ENCODE measurements around the gene DDN.

DDN gene

GRCh38 chr12:49031573-49032161 is 32.5 kb upstream of the DDN start:
- DNase-seq (ENCODE audit: low spot score) = no peak

GRCh38 chr12:49030714-49031572 is 31.8 kb upstream of the DDN start:
- DNase-seq (ENCODE audit: low spot score) = no peak

DNA sequence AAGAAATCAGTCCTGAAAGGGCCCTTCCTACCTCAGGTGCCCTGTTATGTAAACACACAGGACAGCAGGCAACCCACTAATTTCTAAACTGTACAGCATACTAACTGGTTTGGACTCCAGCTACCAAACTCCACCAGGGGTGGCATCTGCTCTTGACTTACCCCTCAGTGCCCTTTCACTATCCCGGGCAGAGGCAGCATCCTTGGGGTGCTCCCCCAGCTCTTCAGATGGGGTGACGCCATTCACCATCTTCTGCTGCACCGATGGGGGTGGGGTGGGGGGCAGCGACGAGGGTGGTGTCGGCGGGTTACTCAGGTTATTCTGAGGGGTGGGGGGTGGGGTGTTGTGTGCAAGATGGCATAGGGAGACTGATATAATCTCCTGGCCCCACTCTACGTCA is 30.9 kb upstream of the DDN start:
- DNase-seq (ENCODE audit: low spot score) = no peak

DNA sequence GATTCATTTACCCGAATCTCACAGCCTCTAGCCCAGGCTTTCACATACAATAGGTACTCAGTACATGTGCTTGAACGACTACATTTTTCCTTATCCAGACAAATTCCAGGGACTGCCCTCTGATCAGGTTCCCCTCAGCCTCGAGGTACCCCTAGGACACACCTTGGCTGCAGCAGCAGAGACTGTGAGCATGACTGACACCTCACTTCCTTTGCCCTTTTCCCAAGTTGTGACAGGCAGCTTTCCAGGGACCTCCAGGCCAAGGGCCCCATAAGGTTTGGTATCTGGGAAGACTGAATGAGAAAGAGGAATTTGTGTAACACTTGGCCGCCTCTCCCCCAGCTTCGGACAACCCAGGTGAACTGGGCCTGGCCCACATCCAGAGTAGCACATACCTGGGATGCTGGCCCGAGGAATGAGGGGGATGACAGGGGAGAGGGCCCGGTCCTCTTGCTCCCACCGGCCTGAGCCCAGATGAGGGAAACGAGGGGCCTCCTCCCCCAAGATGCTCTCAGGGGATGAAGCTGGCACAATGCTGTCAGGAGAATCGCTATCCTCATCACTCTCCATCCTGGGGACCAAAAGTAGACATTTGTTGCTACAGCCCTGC is 29.6 kb upstream of the DDN start:
- no peak for DNase-seq (ENCODE audit: low spot score)

- DNase-seq (ENCODE audit: low spot score) = no peak
These were observed 28.8 kb upstream of the DDN start for GRCh38 chr12:49027846-49028555.

DNA sequence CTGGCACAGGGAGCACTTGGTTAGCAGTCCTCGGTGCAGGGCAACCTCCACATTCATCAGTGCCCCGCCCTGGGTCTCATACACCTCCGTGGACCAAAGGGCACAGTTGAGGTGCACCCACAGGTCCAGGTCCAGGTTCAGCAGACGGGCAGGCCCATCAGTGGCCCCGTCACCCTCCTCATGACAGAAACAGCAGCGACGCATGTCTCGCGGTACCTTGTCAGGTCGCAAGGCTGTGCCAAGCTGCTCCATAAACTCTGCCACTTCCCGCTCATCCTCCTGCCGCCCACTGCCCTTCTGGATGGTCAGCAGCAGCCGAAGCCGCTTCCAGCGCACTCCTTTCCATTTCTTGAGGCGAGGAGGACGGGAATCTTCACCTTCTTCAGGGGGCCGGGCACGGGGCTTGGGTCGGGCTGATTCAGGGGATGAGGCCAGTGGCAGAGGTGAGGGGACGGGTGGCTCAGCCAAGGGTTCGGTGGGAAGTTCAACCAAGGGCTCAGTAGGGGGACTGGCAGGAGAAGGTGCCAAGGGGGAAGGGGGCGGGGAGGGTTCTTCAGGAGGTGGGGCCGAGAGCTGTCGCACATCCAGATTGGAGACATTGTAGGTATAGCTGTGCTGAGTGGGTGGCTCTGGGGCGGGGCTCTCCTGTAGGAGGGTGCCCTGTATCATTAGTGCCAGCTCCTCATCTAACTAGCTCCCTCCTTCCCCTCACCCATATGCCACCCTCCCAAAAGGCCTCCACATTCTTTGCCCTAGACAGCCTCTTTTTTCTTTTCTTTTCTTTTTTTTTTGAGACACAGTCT is 27.7 kb upstream of the DDN start:
- DNase-seq (ENCODE audit: low spot score) = no peak

DNA sequence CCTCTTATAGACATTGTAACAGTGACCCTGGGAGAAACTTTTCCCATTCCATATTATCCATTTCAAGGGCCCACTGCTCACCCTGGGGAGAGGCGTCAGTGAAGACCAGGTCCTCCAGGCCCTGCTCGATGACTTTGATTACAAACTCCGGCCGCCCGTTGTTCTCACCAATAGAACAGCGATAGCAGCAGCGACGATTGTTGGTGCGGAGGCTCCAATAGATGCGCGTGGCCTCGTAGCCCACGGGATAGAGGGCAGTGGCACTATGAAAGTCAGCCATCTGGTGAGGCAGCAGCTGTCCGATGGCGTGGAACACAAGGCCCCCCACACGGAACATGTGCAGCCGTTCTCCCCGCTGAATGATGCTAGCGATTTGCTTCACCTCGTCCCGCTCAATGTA is 26.9 kb upstream of the DDN start:
- no peak for DNase-seq (ENCODE audit: low spot score)

GRCh38 chr12:49025463-49025862 is 26.3 kb upstream of the DDN start:
- DNase-seq (ENCODE audit: low spot score) = no peak

DNA sequence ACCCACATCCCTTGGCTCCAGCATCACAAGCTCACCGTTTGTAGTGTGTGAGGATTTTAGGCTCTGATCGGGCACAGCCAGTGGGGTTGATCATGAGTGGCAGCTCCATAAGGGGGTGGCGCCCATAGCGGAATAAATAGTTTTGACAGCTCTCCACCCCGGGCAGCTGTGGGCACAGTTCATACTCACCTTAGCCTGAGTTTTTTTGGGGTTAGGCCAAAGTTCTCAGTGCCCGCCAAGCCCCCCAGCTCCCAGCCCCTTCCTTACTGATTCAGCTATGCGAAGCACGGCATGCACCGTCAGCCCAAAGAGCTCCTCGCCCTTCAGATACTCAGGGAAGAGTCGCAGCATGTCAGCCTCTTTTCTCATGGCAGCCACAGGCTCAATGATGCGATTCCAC is 25.4 kb upstream of the DDN start:
- DNase-seq (ENCODE audit: low spot score) = no peak

DNA sequence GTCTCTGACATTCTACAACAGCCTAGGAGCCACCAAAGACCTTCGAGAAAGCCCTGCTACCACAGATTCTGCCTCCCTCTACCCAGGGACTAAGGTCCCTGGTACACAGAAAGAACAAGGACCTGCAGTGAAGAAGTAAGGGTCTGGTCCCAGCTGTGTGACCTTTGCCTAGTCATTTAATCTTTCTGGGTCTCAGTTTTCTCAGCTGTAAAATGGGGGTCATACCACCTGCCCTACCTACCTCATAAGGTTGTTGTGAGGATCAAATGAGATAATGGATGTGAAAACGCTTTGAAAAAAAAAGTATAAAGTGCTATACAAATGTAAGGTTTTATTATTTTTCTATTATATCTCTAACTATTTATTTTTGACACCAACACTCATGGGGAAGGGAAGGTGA is 24.6 kb upstream of the DDN start:
- no peak for DNase-seq (ENCODE audit: low spot score)

DNA sequence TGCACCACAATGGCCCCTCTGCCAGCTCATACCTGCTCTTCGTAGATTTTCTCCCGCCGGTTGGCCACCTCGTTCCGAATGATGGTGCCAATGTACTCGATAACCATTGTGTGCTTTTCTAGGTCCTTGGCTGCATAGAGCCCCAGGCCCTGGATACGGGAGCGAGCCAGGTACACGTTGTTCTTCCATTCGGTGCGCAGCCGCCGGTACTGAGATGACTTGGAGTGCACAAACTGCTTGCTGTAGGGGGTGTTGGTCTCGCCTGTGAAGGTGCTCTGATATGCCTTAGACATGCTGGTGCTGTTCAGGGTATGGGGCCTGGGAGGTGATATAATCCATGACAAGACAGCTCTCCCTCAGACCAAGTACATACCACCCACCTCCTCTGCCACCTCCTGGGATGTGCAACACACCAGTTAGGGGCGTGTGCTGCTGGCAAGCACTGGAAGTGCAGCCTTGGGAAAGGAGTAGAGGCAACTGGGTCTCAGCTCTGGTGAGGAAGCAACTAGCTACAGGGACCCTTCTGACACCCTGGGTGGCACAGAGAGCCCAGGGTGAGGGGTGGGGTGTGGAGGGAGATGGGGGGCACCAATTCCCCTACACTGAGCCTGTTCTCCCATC is 23.5 kb upstream of the DDN start:
- DNase-seq (ENCODE audit: low spot score) = no peak

GRCh38 chr12:49021292-49021915 is 22.2 kb upstream of the DDN start:
- DNase-seq (ENCODE audit: low spot score) = no peak

- no peak for DNase-seq (ENCODE audit: low spot score)
These were observed 21.3 kb upstream of the DDN start for GRCh38 chr12:49020441-49020840.

DNA sequence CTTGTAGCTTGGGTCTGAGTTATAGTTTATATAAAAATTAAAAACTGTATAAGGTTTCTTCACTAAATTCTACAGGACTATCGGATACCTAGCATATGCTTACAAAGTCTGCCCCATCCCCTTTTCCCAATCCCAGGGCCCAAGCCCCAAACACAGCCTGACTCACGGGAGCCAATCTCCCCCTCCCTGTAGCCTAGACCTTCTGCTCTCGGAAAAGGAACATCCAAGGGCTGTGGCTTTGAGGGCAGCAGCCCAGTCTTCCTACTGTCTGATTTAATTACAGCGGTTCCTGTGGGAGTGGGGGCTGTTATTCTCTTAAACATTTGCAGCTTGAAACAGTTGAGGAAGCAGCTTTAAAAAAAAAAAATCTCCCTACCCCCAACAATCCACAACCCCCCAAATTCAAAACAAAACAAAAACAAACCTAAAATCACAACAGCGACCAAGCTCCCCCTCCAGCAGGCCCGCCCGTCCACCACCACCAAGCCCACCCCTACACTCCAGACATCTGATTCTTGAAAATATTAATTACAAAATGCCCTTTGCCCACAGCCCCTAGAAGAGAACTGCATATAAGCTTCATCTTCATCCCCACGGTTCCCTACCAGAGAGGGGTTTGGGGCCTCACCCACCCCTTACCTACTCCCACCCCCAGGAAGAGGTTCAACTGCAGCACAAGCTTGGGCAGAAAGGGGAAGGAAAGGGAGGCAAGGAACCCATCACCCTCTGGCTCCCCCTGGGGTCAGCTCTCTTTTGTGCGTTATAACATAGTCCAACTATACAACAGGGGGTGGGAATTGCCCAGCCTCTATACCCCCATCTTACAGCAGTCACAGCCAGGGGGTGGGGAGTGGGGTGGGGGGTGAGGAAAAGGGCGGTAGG is 20.5 kb upstream of the DDN start:
- DNase-seq (ENCODE audit: low spot score) = no peak

DNA sequence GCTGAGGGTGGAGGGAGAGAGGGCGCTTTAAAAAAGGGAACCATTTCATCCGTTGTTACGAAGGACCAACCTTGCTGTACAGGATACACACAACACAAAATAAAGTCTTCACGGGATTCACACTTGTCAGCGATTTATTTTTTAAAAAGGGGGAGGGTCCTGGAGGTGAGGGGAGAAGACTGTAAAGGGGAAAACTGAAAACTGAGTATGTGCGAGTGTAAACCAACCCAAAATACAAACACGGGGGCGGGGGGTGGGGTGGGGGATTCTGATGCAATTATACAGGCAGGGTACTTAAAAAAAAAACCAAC is 19.9 kb upstream of the DDN start:
- no peak for DNase-seq (ENCODE audit: low spot score)

DNA sequence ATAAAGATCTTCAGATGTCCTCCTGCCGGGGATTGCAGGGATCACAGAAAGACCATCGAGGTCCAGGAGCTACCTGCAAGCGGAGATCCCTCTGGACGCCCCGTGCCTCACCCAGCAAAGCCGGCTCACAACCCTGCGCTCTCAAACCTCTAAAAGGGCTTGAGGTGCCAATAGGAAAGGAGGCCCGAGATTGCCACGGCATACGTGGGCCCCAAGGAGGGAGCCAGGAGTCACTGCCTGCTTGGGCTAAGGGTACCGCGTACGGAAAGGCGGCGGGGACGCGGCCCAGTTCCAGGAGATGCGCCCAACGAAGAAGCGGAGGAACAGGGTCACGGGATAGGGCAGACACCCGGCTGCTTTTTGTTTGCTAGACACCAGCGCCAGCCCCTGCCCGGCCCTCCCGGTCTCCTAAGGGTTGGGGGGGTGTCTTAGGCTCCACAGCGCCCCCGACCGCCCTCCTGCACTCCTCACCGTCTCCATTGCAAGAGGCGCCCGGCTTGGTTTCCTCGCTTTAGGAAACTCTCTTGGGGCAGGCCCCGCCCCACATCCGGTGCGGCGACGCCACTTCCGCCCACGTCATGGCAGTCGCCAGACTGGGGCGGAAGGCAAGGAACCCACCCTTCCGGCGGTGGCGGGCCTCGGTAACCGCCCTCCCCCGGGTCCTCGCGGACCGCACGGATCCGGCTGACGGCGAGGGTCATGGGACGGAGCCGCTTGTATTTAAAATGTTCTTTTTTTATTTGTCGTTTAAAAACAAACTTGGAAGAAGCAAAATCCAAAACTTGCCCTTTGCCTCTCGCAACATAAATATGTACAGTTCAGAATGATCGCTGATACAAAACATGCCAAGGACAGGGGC is 19.3 kb upstream of the DDN start, which contains the start of gene PRKAG1:
Gene PRKAG1 (minus strand): TSS at position 516 of the 859 bp plus-strand sequence. CDS start 36 bp downstream, at position 480.
- DNase-seq (ENCODE audit: low spot score) = peak; percentile 98

- peak; percentile 67 for DNase-seq (ENCODE audit: low spot score)
These were observed 18.7 kb upstream of the DDN start for GRCh38 chr12:49017891-49018260.

- DNase-seq (ENCODE audit: low spot score) = no peak
These were observed 16.0 kb upstream of the DDN start for GRCh38 chr12:49015196-49015595.

GRCh38 chr12:49014547-49014946 is 15.4 kb upstream of the DDN start:
- no peak for DNase-seq (ENCODE audit: low spot score)

Measured in AG08396 (cell line).